HL-60/S4 treated with retinoic acid at 250 ng/mL for 4 days and 3 days (cell line): ENCODE measurements around the gene IFIT3.

Experiments used
- in situ Hi-C: fragments of 300-500 bp; cut with MboI; formaldehyde crosslinking; loops from 2 replicates; pipeline ENCODE4 v1.7.0; 2022; ENCODE audit warnings: low sequenced_read_pairs

The IFIT3 gene

GRCh38 chr10:89389254-89389653 lies 61.5 kb downstream of the IFIT3 start:
- in situ Hi-C loops, result no loop called here
